NCI-H2171 (cell line): ENCODE data around the gene NDOR1.
"Not testable (repeated sequence)": the region's sequence is repeated elsewhere in the genome, so short reads cannot be mapped to it uniquely, and the experiment has no call there.

Experiments
- DNase-seq: peaks from one replicate; lab custom pipeline; 2025; lab: John Stamatoyannopoulos, UW

The NDOR1 gene

GRCh38 chr9:137243626-137244485, 38.4 kb downstream of the NDOR1 start:
- no peak for DNase-seq

GRCh38 chr9:137244486-137245449, 39.3 kb downstream of the NDOR1 start:
- peak; percentile 42 for DNase-seq

DNA sequence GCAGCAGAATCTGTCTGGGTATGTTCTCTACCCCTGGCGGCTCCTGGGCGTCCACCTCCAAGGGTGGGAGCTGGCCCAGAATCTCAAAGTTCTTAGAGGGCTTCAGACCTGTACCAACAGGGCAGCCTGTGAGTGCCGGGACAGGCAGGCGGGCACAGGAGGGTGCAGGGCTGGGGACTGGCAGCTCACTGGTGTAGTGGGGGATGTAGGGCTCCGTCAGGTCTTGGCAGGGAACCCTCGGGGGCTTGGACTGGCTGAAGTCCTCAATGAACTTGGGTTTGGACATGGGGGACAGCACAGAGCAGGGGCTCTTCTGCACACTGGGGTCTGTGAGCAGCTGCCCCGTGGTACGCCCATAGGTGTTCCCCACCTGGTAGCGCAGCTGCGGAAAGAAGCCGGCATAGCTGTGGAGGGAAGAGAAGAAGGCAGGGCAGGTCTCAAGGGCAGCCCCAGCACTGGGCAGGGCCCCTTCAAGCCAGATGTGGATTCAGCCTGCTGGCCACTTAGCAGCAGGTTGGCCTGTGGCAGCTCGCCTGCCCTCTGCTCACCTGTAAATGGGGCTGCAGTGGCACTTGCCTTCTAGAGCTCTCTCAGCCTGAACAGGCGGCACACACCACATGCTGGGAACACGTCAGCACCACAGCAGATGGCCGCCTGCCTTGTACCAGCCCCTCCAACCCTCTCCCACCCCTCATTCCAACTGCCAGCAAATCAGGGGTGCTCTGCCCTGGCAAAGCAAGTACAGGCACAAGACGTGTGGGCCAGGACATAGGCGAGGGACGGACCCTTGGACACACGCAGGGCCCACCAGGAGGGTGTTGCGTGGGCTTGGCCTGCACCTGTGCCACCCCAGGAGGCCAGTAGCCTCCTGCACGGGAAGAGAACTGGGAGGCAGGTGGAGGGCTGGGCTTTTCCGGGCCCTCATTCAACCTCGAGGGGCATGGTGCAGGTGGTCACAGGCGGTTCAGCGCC, 40.2 kb downstream of the NDOR1 start:
- DNase-seq, result peak; percentile 84

GRCh38 chr9:137247135-137247915, 41.8 kb downstream of the NDOR1 start:
- no peak for DNase-seq

GRCh38 chr9:137247916-137248175, 42.3 kb downstream of the NDOR1 start:
- DNase-seq, result no peak

DNA sequence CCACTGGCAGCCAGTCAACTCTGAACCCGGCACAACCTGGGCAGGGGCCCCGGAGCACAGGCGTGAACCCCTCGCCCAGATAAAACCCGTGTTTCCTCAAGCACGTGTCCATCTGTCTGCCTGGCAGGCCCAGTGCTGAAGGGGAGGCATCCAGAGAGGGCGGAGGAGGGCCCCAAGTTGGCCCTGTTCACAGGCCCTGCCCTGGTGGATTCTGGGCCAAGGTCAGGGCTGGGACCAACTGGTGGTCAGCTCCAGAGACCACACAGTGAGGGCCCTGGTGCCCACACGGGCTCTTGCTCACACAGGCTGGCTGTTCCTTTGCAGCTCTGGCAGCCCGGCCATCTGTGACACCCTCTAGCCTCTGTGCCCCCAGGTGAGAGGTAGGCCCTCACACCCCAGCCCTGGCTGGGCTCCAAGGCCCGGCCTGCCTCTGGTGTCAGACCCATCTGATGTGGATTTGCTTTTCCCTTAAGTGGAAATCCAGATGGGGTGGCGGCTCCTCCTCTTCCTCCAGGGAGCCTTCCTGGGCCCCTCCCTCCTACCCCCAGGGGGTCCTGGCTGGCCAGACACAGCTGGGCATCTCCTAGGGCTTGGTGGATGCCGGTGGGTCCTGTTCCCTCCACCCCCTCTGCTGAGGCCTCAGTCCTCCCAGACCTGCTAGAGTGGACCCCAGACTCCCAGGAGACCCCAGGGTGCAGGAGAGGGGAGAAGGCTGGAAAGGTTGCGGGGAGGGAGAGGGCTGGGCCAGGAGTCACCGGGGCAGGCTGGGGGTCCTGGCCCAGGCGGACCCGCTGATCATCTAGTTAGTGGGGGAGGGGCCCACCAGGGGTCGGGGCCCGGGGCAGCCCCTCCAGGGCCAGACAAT, 45.1 kb downstream of the NDOR1 start:
- DNase-seq, result no peak

DNA sequence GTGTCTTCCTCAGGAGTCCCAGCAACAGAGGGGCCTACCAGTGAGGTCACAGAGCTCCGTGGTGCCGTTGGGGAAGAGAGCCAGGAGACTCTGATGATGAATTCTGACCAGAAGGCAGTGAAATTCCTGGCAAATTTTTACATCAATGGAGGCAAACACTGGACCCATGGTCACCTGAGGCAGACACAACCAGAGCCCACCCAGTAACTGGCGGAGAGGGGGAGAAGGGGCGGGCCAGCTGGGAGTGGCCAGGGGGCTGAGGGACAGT, 45.6 kb downstream of the NDOR1 start, which contains the start of gene STPG3:
Gene STPG3, plus strand, starts transcription at position 93 of the 268 bp plus-strand sequence. Its CDS starts 1 bp downstream, at position 94.
- DNase-seq, result no peak

DNA sequence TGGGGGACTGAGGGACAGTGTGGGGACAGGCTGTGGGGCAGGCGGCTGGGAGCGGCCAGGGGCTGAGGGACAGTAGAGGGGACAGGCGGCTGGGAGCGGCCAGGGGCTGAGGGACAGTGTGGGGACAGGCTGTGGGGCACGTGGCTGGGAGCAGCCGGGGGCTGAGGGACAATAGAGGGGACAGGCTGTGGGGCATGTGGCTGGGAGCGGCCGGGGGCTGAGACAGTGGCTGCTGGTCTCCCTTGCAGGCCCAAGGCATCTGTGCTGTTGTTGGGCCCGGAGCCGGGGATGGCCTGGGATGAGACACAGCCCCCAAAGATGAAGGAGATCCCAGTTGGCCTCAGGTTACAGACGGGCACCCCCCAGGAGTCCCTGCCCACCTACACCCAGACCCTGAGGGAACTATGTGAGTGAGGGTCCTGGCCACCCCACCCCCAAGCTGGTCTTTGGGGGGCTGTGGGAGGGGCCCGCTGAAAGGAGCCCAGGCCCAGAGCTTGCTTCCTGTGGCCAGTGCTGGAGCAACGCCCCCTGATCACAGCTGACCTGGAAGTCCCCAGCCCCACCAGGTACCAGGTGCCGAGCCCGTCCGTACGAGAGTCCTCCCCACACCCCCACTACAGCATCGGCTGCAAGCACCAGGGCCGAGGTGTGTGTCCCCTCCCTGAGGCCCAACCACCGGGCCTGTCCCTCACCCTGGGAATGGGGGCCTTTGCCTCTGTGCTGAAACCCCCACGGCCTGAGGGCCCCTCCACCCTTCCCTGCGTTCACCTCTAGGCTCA, 46.2 kb downstream of the NDOR1 start:
- DNase-seq, result no peak

DNA sequence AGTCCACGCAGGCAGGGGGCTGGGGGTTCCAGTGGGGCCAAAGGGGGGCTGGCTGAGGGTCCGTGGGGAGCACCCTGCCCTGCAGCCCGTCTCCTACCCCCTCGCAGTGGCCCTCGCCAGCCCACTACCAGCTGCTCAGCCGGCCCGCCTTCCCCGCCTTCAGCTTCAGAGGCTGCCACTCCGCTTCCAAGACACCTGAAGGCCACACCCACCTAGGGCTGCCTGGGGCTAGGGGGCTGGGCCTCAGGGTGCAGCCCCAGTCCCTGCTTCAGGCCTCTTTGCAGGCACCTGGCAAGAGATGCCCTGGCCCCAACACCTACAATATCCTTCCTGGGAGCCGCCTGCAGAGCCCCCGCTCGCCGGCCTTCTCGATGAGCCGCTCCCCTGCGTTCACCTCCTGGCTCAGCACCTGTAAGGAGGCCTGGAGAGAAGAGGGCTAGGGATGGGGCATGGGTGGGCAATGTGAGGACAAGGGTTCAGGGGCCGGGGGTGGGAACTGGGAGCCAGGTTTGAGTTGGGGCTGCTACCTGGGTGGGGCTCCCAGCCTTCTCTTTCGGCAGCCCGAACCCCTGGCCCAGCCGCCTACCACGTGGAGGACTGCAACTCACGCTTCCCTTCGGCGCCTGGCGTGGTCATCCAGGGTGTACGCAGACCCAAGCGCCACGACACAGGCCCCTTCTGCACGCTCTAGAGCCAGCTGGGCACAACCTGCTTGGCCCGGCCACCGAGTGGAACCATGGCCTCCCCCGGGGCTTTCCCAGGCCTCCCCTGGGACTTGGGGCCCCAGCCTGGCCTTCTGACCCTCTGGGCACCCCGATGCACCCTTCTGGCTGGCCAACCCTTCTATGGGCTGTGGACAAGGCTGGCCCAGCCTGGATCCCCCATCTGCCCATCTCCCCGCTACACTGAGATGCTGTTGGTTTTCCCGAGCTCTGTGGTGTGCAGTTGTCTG, 47.3 kb downstream of the NDOR1 start:
- no peak for DNase-seq

DNA sequence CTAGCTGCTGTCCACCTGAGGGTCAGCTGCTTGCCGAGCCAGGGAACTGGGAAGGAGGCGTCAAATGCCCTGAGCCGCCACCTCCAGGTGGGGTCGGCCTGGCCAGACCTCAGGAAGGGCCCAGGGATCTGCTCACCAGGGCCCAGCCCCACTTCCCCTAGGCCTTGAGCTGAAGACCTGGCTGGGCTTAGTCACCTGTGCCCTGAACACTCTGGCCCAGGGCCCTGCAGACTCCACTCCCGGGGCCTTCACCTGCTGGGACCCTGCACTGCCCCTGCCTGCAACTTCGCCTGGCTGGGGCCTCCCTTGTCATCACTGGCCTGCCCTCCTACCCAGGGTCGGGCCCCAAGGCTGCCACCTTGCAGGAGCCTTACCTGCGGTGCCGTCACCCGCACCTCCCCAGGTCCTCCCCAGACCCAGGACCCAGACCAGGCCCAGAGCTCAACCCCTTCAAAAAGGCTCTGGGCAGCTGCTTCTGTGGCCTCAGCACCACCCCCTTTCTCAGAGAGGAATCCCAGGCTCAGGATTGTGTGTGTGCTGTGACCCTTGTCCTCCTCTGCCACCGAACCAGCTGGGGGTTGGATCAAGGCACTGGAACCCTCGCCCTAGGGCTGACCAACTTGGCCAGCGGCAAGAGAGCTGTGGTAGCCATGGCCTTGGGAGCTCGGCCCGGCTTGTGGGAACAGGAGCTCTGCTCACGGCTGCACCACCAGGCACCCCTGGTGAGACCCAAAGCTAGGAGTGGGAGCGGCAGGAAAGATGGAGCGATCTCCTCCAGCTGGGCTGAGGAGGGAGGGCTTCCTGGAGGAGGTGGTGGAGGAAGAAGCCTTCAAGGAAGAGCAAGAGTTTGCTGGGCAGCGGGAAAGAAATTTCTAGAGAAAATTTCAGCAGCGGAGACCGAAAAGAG, 48.5 kb downstream of the NDOR1 start:
- no peak for DNase-seq

- DNase-seq, result peak; percentile 92
Measured at GRCh38 chr9:137254624-137255447, 49.3 kb downstream of the NDOR1 start, which contains the start of gene NELFB. TSS of gene NELFB (plus strand) at chr9:137255327.

DNA sequence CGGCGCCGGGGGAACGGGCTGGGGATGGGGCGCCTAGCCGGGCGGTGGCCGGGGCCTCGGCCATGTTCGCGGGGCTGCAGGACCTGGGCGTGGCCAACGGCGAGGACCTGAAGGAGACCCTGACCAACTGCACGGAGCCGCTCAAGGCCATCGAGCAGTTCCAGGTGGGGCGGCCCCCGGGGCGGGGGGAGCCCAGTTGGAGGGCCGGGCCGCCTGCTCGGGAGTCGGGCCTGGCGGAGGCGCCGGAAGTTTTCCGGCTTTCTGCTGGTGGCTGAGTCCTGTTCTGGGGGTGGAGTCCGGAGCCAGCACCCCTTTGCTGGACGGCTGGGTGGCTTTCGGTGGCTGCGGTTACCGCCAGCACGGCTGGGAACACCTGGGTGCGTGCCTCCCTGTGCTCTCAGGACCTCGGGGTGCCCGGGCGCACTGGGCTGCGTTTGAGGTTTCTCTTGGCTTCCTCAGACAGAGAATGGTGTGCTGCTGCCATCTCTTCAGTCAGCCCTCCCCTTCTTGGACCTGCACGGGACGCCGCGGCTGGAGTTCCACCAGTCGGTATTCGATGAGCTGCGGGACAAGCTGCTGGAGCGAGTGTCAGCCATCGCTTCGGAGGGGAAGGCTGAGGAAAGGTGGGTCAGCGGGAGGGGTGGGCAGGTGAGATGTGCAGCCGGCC, 50.1 kb downstream of the NDOR1 start:
- DNase-seq, result no peak

DNA sequence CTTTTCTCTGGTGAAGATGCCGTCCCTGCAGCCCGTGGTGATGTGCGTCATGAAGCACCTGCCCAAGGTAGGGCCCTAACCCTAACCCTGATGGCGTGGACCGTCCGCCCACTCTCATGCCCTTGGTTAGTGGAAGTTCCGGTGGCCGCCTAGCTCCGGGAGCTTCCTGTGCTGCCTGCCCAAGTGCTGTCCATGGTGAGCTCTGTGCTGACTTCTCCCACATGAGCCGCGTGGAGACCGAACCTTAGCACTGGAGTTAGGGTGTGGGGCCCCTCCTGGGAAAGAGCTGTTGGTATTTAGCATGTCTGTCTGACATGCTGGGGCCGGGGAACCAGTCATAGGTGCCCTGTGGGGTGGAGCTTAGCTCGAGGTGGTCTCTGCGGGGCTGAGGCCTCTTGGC, 50.9 kb downstream of the NDOR1 start:
- DNase-seq, result no peak

GRCh38 chr9:137256856-137257255, 51.4 kb downstream of the NDOR1 start:
- no peak for DNase-seq

- DNase-seq, result not testable (repeated sequence)
Measured at GRCh38 chr9:137262173-137262908, 56.8 kb downstream of the NDOR1 start.
